ENCODE measurements around the gene TGFBR2.

TGFBR2 gene

DNA sequence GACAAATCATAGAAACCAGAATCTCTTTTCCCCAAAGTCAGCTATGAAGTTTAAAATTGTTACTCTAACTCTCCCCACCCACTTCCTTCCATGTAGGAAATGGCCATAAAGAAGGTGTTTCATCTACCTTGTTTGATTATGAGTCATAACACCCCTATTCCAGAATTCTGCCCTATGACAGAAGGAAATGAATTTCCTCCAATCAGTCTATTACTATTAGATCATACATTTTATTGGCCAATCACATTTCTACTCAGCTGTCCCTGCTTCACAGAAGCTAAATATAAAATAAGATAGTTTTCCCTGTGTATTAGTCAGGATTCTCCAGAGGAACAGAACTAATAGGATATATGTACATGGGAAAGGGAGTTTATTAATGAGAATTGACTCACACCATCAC, 102.1 kb downstream of the TGFBR2 start:
- no peak overlapping the region for H3K27ac ChIP-seq
- TF ChIP-seq, protein P1, sequence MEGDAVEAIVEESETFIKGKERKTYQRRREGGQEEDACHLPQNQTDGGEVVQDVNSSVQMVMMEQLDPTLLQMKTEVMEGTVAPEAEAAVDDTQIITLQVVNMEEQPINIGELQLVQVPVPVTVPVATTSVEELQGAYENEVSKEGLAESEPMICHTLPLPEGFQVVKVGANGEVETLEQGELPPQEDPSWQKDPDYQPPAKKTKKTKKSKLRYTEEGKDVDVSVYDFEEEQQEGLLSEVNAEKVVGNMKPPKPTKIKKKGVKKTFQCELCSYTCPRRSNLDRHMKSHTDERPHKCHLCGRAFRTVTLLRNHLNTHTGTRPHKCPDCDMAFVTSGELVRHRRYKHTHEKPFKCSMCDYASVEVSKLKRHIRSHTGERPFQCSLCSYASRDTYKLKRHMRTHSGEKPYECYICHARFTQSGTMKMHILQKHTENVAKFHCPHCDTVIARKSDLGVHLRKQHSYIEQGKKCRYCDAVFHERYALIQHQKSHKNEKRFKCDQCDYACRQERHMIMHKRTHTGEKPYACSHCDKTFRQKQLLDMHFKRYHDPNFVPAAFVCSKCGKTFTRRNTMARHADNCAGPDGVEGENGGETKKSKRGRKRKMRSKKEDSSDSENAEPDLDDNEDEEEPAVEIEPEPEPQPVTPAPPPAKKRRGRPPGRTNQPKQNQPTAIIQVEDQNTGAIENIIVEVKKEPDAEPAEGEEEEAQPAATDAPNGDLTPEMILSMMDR (conservative IDR thresholded peaks at IDR 0.05), result no peak

DNA sequence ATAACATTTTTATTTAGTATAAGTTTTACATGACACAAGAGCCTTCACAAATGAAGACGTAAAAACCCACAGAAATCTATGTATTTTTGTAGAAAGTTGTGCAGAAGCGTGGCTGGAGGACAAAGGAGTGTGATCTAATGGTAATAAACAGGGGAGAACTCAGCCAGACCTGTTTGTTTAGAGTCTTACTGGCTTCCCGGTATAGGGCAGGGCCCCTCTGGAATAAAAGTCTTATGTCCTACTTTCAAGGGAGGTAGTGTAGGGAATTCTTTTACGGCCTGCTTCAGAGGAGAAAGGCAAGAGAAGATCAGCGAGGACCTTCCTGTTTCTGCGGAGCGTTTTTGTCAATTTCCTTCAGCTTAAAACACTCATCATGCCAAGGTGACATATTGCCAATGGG, 103.6 kb downstream of the TGFBR2 start:
- TF ChIP-seq, protein P1 (conservative IDR thresholded peaks at IDR 0.05), result no peak
- no peak overlapping the region for H3K27ac ChIP-seq

DNA sequence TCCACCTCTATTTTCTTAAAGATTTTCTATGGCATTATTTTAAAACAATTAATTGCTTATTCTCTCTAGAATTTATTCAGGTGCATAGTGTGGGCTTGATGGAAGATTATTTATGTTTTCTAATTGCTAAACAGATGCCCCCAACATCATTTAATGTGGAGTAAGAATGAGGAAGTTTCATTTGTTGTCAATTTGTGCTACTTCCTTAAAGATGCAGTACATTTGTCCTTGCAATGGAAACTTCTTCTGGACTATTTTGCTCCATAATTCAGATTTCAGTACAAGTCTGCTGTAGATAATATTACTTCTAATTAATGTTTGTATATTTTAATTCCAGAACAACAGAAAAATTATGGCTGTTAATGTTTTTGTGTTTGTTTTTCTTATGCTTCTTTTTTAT, 104.8 kb downstream of the TGFBR2 start:
- TF ChIP-seq, protein P1 (conservative IDR thresholded peaks at IDR 0.05), result no peak
- H3K27ac ChIP-seq, result no peak overlapping the region

DNA sequence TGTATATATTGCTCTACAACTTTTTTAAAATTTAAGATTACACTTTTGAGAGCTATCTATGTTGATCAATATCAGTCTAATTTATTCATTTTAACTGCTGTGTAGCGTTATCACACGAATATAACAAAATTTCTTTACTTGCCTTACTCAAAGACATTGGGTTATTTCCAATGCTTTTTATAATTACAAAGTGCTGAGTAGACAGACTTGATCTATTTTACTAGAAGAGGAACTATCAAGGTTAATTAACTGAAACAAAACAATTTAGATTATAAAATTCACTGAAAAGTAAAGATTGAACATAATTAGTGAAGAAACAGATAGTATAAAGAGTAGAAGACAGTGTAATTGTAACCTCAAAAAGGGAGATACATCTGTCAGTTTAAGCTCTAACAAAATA, 105.5 kb downstream of the TGFBR2 start:
- TF ChIP-seq, protein P1 (conservative IDR thresholded peaks at IDR 0.05), result no peak
- H3K27ac ChIP-seq, result no peak overlapping the region

DNA sequence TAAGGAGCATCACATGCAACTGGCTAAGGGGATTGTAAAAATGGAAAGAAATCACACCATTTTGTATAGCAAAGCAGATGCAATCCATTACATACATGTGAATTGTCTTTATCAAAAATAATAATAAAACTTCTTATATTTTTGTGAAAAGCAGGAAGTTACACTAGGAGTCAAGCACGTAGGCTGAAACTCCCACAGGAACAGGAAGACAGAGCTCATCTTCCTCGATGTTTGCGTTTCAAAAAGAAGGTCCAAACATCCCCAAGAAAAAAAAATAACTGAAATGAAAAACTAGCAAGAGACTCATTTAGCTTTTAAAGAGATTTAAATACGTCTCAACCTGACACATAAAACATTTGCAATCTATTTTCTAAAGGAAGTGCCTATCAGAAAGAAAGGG, 106.6 kb downstream of the TGFBR2 start:
- TF ChIP-seq, protein P1 (conservative IDR thresholded peaks at IDR 0.05), result no peak
- no peak overlapping the region for H3K27ac ChIP-seq

DNA sequence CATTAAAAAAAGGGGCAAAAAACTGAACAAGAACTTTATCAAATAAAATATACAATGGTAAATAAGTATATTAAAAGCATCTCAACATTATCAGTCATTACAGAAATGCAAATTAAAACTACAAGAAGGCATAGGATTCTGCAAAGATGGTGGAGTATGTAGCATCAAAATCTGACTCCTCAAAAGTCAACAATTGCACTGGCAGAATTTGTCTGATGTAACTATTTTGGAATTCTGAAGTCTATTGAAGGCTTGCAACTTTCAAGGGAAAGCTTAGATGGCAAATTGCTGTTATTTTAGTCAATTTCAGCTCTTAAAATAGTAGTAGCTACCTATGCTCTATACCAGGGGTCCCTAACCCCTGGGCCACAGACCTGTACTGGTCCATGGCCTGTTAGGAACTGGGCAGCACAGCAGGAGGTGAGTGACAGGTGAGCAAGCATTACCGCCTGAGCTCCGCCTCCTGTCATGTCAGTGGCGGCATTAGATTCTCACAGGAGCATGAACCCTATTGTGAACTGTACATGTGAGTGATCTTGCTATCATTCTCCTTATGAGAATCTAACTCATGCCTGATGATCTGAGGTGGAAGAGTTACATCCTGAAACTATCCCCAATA, 107.6 kb downstream of the TGFBR2 start:
- no peak overlapping the region for H3K27ac ChIP-seq
- TF ChIP-seq, protein P1 (conservative IDR thresholded peaks at IDR 0.05), result no peak

DNA sequence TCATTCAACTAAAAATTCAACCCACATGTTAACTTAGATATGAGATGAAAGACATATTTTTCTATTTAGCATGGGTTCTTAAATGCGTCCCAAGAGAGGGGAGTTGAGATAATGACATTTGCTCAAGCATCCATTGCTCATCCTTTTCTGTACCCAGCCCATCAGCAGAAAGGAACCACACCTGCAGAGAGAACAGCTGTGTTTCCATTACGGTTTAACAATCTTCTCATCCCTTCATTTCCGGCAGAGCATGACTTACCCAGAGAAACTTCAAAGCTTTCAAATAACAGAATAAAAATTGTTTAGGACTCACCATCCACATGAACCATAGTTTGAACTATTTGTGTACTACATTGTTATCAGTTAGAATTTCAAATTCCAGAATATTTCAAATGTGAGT, 113.1 kb downstream of the TGFBR2 start:
- TF ChIP-seq, protein P1 (conservative IDR thresholded peaks at IDR 0.05), result no peak
- peak overlapping the region; percentile 90; the same call in 1 of the 2 replicates for H3K27ac ChIP-seq
